MM.1S (cell line): Measurements from ENCODE around the gene PDE4B.

Experiments used
- EZH2 ChIP-seq: fragments of 300-600 bp; sonication (generic); optimal IDR thresholded peaks from 2 replicates; pipeline ENCODE3; 2017; ENCODE audit warnings: low read depth, mild to moderate bottlenecking, antibody characterized with exemption, low read length, mixed read lengths
- EZH2phosphoT487 ChIP-seq: fragments of 300-600 bp; sonication (generic); IDR thresholded peaks from 2 replicates; pipeline ENCODE4 v1.6.1; 2018; ENCODE audit warnings: antibody characterized with exemption, low read length
- TF ChIP-seq, protein P1 (sequence below): fragments of 300-600 bp; sonication (generic); IDR thresholded peaks from 2 replicates; pipeline ENCODE4 v1.5.1; 2016; ENCODE audit warnings: antibody characterized with exemption, low read length, mixed read lengths

DNA sequence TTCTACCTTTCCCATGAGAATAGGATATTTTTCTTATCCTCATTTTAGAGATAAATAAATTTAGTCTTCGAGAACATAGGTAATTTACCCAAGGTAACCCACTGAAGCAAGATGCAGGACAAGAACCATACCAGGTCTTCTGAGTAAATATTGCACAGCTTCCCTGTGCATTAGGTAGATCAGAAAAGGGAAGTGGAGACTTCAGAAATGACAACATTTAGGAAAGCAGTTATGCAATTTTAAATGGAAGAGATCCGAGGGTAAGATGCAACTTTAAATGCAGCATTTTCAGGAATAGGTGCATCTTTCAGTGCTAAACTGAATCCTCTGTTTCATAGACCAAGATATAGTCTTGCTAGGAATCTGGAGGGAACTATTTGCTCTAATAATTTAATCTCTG lies 534.9 kb downstream of the PDE4B start:
- TF ChIP-seq, protein P1, sequence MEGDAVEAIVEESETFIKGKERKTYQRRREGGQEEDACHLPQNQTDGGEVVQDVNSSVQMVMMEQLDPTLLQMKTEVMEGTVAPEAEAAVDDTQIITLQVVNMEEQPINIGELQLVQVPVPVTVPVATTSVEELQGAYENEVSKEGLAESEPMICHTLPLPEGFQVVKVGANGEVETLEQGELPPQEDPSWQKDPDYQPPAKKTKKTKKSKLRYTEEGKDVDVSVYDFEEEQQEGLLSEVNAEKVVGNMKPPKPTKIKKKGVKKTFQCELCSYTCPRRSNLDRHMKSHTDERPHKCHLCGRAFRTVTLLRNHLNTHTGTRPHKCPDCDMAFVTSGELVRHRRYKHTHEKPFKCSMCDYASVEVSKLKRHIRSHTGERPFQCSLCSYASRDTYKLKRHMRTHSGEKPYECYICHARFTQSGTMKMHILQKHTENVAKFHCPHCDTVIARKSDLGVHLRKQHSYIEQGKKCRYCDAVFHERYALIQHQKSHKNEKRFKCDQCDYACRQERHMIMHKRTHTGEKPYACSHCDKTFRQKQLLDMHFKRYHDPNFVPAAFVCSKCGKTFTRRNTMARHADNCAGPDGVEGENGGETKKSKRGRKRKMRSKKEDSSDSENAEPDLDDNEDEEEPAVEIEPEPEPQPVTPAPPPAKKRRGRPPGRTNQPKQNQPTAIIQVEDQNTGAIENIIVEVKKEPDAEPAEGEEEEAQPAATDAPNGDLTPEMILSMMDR, result no peak
- TF ChIP-seq EZH2 (no peak), EZH2phosphoT487 (no peak)
